ENCODE data around the gene NELL1.

- TF ChIP-seq CTCF (IDR thresholded peaks at IDR 0.05; ENCODE audit: poor library complexity): no peak
- no peak for TF ChIP-seq EZH2phosphoT487 (IDR thresholded peaks at IDR 0.05; ENCODE audit: low read depth, severe bottlenecking, unreplicated experiment)
These were observed 505.4 kb downstream of the NELL1 start for GRCh38 chr11:21174781-21175180.

Measured in hepatocyte (in vitro differentiated cells).